Measurements from ENCODE around the gene CATSPERZ. TPM values are rescaled to one million over a fixed set of nuclear protein-coding genes. Genes with fewer than 3 reads are reported as not detected.
A peak's percentile ranks its signal among the peaks of the same experiment; 100 is the strongest.

Gene CATSPERZ
- total and polyA plus RNA-seq, 2 of the 13 experiments (the other 11 are each of a cell fraction or from before 2014, with no cell fraction given) = 0.22 to 0.48 TPM

- TF ChIP-seq ZNF574 (CRISPR knock-in tag; IDR thresholded peaks at IDR 0.05) (peak; percentile 38; the same call in 1 of the 2 replicates), DMAP1 (CRISPR knock-in tag; IDR thresholded peaks at IDR 0.05) (no peak), ZNF512 (CRISPR knock-in tag; IDR thresholded peaks at IDR 0.05) (no peak), TBL1XR1 (IDR thresholded peaks at IDR 0.05; ENCODE audit: borderline replicate concordance, low read length, partially characterized antibody) (no peak), NR0B2 (CRISPR knock-in tag; IDR thresholded peaks at IDR 0.05) (0 out of 2 replicates have a peak, but pooled peaks have one; percentile 36), RBFOX2 (IDR thresholded peaks at IDR 0.05; ENCODE audit: low read depth, low read length) (peak; percentile 60; the same call in 1 of the 2 replicates), SIN3A (IDR thresholded peaks at IDR 0.05; ENCODE audit: borderline replicate concordance, low read depth, low read length) (peak; percentile 40; the same call in 1 of the 2 replicates), ZNF232 (CRISPR knock-in tag; IDR thresholded peaks at IDR 0.05; ENCODE audit: borderline replicate concordance) (0 out of 2 replicates have a peak, but pooled peaks have one; percentile 43), ZNF335 (CRISPR knock-in tag; IDR thresholded peaks at IDR 0.05) (no peak), AGO2 (optimal IDR thresholded peaks at IDR 0.05; ENCODE audit: low read depth, low read length) (peak; percentile 42), HOXA3 (CRISPR knock-in tag; IDR thresholded peaks at IDR 0.05) (peak; percentile 67), ZNF205 (CRISPR knock-in tag; IDR thresholded peaks at IDR 0.05) (0 out of 2 replicates have a peak, but pooled peaks have one; percentile 21), MEIS1 (CRISPR knock-in tag; IDR thresholded peaks at IDR 0.05; ENCODE audit: borderline replicate concordance) (peak; percentile 33; the same call in 1 of the 2 replicates), NBN (conservative IDR thresholded peaks at IDR 0.05) (no peak), ZBTB10 (CRISPR knock-in tag; IDR thresholded peaks at IDR 0.05; ENCODE audit: borderline replicate concordance) (peak; percentile 34; the same call in 1 of the 2 replicates)
Measured at GRCh38 chr11:64306876-64307622, 6.9 kb downstream of the CATSPERZ start (continued).

Measured in HepG2 (cell line).